OCI-LY3 (cell line): ENCODE measurements around the gene PLXNC1.

Experiments
- H2AFZ ChIP-seq: fragments of 200-600, 300-600 bp; shearing (Covaris generic); 2 replicates; pipeline ENCODE4 v1.6.0; 2014; ENCODE audit warnings: antibody characterized with exemption, low read depth, low read length
- H3K27ac ChIP-seq: fragments of 200-600, 300-600 bp; sonication (generic); 2 replicates; pipeline ENCODE4 v1.5.1; 2014; ENCODE audit warnings: mild to moderate bottlenecking, low read length, moderate library complexity, mixed read lengths
- H3K27me3 ChIP-seq: fragments of 200-600, 300-600 bp; sonication (generic); 2 replicates; pipeline ENCODE4 v1.6.1; 2014; ENCODE audit warnings: low read depth, low read length, mixed read lengths
- H3K36me3 ChIP-seq: fragments of 200-600, 300-600 bp; sonication (generic); replicated peaks from 2 replicates; pipeline ENCODE3; 2014; ENCODE audit warnings: low read depth, low read length, mixed read lengths
- H3K4me1 ChIP-seq: fragments of 300-600, 200-600 bp; sonication (generic); 2 replicates; pipeline ENCODE4 v1.6.1; 2014; ENCODE audit warnings: low read length, mixed read lengths
- H3K4me2 ChIP-seq: fragments of 200-600, 300-600 bp; sonication (generic); 2 replicates; pipeline ENCODE4 v1.6.1; 2014; ENCODE audit warnings: low read length, mixed read lengths
- H3K4me3 ChIP-seq: fragments of 300-600, 200-600 bp; sonication (generic); 2 replicates; pipeline ENCODE4 v1.5.1; 2014; ENCODE audit warnings: antibody characterized with exemption, mild to moderate bottlenecking, low read length, moderate library complexity
- H3K79me2 ChIP-seq: fragments of 300-600, 200-600 bp; shearing (Covaris generic); 2 replicates; pipeline ENCODE4 v1.6.1; 2014; ENCODE audit warnings: mild to moderate bottlenecking, low read length, mixed read lengths
- H3K9ac ChIP-seq: fragments of 300-600, 200-600 bp; shearing (Covaris generic); 2 replicates; pipeline ENCODE4 v1.6.0; 2014; ENCODE audit warnings: mild to moderate bottlenecking, low read length, moderate library complexity
- H3K9me3 ChIP-seq: fragments of 200-600, 300-600 bp; shearing (Covaris generic); 2 replicates; pipeline ENCODE4 v1.6.1; 2014; ENCODE audit warnings: low read length, mixed read lengths; ENCODE audit not compliant: insufficient read depth
- H4K20me1 ChIP-seq: fragments of 200-600, 300-600 bp; sonication (generic); 2 replicates; pipeline ENCODE4 v1.6.1; 2016; ENCODE audit warnings: low read length, mixed read lengths; ENCODE audit not compliant: insufficient read depth
- EZH2phosphoT487 ChIP-seq: fragments of 200-600 bp; shearing (Covaris generic); IDR thresholded peaks from 2 replicates; pipeline ENCODE4 v1.6.1; 2018; ENCODE audit warnings: antibody characterized with exemption, mixed run types, low read depth
- TF ChIP-seq, protein P1 (sequence below): fragments of 200-600, 300-600 bp; sonication (generic); IDR thresholded peaks from 2 replicates; pipeline ENCODE4 v1.5.1; 2014; ENCODE audit warnings: antibody characterized with exemption, low read length, low read depth

Gene PLXNC1

DNA sequence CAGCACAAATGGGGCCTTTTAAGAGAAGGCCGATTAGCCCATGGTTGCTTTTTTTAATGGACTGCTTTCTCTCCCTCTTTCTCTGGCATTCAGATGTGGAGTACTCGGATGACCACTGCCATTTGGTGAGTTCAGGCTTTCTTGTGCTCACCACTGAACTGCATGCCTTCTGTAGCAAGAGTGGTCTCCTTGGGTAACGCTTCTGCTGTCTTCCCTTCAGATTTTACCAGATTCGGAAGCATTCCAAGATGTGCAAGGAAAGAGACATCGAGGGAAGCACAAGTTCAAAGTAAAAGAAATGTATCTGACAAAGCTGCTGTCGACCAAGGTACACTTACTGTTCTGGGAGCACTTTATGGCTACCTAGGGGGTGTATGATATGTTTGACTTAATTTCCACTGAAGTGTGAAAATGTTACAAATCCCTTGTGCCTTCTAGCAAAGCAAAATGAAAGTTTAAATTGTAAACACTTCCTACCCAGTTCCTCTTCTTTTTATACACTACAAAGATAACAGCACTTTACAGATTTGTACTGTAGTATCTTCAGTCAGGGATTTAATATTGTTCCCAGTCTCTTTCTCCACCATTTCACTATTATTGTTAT, 148.8 kb downstream of the PLXNC1 start:
- Histone ChIP-seq H3K4me2 (no peak overlapping the region), H3K36me3 (peaks cover 22% of the 10 kb centered on the region), H3K27ac (no peak overlapping the region), H3K79me2 (no peaks in the 10 kb centered on the region), H4K20me1 (no peaks in the 10 kb centered on the region), H3K27me3 (no peaks in the 10 kb centered on the region), H3K4me1 (no peaks in the 10 kb centered on the region), H3K9ac (no peak overlapping the region), H3K4me3 (no peak overlapping the region), H3K9me3 (no peaks in the 10 kb centered on the region), H2AFZ (no peak overlapping the region)
- TF ChIP-seq, protein P1, sequence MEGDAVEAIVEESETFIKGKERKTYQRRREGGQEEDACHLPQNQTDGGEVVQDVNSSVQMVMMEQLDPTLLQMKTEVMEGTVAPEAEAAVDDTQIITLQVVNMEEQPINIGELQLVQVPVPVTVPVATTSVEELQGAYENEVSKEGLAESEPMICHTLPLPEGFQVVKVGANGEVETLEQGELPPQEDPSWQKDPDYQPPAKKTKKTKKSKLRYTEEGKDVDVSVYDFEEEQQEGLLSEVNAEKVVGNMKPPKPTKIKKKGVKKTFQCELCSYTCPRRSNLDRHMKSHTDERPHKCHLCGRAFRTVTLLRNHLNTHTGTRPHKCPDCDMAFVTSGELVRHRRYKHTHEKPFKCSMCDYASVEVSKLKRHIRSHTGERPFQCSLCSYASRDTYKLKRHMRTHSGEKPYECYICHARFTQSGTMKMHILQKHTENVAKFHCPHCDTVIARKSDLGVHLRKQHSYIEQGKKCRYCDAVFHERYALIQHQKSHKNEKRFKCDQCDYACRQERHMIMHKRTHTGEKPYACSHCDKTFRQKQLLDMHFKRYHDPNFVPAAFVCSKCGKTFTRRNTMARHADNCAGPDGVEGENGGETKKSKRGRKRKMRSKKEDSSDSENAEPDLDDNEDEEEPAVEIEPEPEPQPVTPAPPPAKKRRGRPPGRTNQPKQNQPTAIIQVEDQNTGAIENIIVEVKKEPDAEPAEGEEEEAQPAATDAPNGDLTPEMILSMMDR: no peak
- TF ChIP-seq EZH2phosphoT487: no peak

DNA sequence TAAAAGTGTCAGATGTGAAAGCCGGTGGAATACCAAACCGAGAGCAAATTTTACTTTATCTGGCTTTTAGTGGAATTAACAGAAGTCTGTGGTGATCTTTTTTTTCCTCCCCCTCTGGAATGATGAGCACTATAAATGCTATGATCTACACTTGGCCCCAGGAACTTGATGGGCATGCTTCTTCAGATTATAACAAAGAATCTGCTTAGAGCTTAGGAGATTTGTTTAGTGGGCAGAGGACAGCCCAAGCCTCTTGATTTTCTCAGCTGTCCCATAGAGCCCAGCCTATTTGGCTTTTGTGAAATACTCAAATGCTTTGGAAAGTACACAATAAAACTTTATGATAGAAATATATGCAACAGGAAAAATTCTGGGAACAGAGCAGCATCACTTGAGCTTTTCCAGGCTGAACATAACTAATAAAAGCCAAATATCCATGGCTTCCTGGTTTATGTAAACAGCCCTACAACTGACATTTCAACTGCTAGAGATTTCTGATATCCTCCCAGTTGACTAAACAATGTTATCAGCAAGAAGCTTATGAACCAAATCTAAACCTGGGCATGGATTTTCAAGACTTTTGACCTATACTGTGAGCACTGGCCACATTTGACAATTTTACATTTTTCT, 149.6 kb downstream of the PLXNC1 start:
- Histone ChIP-seq H3K27me3 (no peaks in the 10 kb centered on the region), H3K79me2 (no peaks in the 10 kb centered on the region), H3K36me3 (peaks cover 28% of the 10 kb centered on the region), H3K27ac (no peak overlapping the region), H2AFZ (no peak overlapping the region), H3K4me2 (no peak overlapping the region), H3K4me1 (no peaks in the 10 kb centered on the region), H4K20me1 (no peaks in the 10 kb centered on the region), H3K9me3 (no peaks in the 10 kb centered on the region), H3K4me3 (no peak overlapping the region), H3K9ac (no peak overlapping the region)
- TF ChIP-seq, protein P1: no peak

DNA sequence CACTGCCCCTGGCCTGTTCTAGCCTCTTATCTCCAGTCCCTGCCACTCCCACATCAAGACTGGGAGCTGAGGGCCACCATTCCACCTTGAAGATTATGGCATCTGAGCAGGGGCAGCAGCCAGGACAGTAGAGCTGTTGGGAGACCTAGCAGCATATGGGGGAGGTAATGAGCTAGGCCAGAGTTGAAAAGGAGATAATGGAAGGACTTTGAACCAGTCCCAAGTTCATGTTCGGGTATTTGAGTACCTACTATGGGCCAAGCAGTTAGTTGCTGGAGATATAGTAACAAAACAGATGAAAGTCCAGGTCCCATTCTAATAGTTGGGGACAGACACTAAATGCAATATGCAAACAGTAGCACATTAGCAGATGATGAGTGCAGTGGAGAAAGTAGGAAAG, 151.5 kb downstream of the PLXNC1 start:
- Histone ChIP-seq H2AFZ (no peak overlapping the region), H3K27ac (no peak overlapping the region), H3K79me2 (no peaks in the 10 kb centered on the region), H3K4me1 (peaks cover 2% of the 10 kb centered on the region; the same call in 1 of the 2 replicates), H3K4me2 (no peak overlapping the region), H3K36me3 (peaks cover 40% of the 10 kb centered on the region), H3K27me3 (no peaks in the 10 kb centered on the region), H3K9ac (no peak overlapping the region), H4K20me1 (no peaks in the 10 kb centered on the region), H3K4me3 (no peak overlapping the region), H3K9me3 (no peaks in the 10 kb centered on the region)
- TF ChIP-seq EZH2phosphoT487: no peak

DNA sequence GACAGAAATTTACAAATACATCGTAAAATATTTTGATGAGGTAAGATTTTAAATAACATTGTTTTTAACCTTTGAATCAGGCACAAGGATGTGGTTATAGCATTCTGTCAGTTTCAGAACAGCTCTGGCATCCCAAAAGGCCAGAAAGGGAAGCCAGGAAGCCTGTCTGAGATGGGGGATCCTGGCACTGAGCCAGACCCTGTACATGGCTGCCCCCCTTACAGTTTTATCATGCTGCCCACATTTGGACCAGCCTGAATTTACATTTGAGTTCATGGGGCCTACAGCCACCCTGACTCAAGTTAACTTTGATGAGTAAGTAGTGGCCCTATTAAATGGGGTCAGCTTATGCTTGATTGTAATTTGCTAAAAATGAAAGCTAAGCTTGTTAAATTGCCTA, 155.6 kb downstream of the PLXNC1 start:
- Histone ChIP-seq H3K27ac (no peak overlapping the region), H3K79me2 (no peaks in the 10 kb centered on the region), H3K27me3 (peaks cover 6% of the 10 kb centered on the region; the same call in 1 of the 2 replicates), H3K9ac (no peak overlapping the region), H3K4me1 (peaks cover 21% of the 10 kb centered on the region), H3K4me2 (no peak overlapping the region), H3K9me3 (no peaks in the 10 kb centered on the region), H4K20me1 (peaks cover 12% of the 10 kb centered on the region), H3K4me3 (no peak overlapping the region), H2AFZ (no peak overlapping the region), H3K36me3 (peaks cover 63% of the 10 kb centered on the region)
- TF ChIP-seq, protein P1: no peak
- TF ChIP-seq EZH2phosphoT487: no peak
